K562 (cell line): ENCODE data around the gene MT1M. TPM values are rescaled to one million over a fixed set of nuclear protein-coding genes. Genes with fewer than 3 reads are reported as not detected.

Experiments
- ZBTB40 ChIP-seq, 2 experiments: fragments of 450-650 bp in 1 of 2; sonication (generic) in 1 of 2; formaldehyde crosslinking in 1 of 2; IDR thresholded peaks; 2 replicates each; pipeline versions ENCODE4 v1.7.1 to v1.9.0; 2016 to 2022; ENCODE audit warnings: inconsistent platforms in 1 of 2, mild to moderate bottlenecking in 1 of 2, missing genetic modification reagents in 1 of 2
- polyA plus RNA-seq, 8 experiments: library from polyadenylated mRNA; depleted of rRNA in 4 of 8; stranded (reverse) in 5 of 8; unstranded in 3 of 8; fragments of >200 nt; fragmentation: Nextera tagmentation in 2 of 8; fragmentation: Illumina TruSeq in 1 of 8; extraction: Ambion mirVana in 2 of 8; extraction: Trizol in 1 of 8; gene quantifications; 2 replicates each; pipeline versions ENCODE4 v1.2.1 to v1.2.3, GENCODE V29; 2011 to 2014; ENCODE audit warnings: inconsistent platforms in 1 of 8, missing spikeins in 1 of 8
- total RNA-seq, 7 experiments: library from RNA; depleted of rRNA in 6 of 7; stranded (reverse); fragments of >200 nt in 6 of 7; fragmentation: Illumina TruSeq in 2 of 7; extraction: Trizol in 2 of 7; gene quantifications; 2 replicates each; pipeline versions ENCODE4 v1.2.1 to v1.2.3, GENCODE V29; 2011 to 2021; ENCODE audit warnings: low replicate concordance in 1 of 7

The MT1M gene
- total and polyA plus RNA-seq, 9 of the 15 experiments (the other 6 are each of a cell fraction or from before 2014, with no cell fraction given), result not detected

- TF ChIP-seq ZBTB40 (IDR thresholded peaks at IDR 0.05), result peak; percentile 45; the same call in 1 of the 2 replicates
- TF ChIP-seq ZBTB40 (CRISPR knock-in tag; IDR thresholded peaks at IDR 0.05), result no peak
Observed at GRCh38 chr16:56608043-56608875, 24.2 kb upstream of the MT1M start, which contains the start of gene MT2A (continued).
